Body of pancreas (tissue), 4 donors: ENCODE measurements around the gene SART3. TPM values are rescaled to one million over a fixed set of nuclear protein-coding genes. Genes with fewer than 3 reads are reported as not detected.

ENCODE experiments used
- ATAC-seq: fragments of 150-250 bp; one replicate; pipeline ENCODE4 v1.9.1; 2016
- DNase-seq, 4 donors: peaks; one replicate each; pipeline ENCODE4 v3.0.0-alpha.2; 2019
- H3K27ac ChIP-seq, 4 donors: fragments of 200-600 bp; sonication (generic); 1 replicate in 3 of 4; 2 replicates in 1 of 4; pipeline versions ENCODE4 v1.5.1 to v1.6.1; 2016 to 2019; ENCODE audit warnings: mild to moderate bottlenecking in 1 of 4, mixed read lengths in 1 of 4, moderate library complexity in 1 of 4
- H3K27me3 ChIP-seq, 2 donors: fragments of 200-600 bp; sonication (generic); one replicate each; pipeline ENCODE4 v1.6.0; 2016; ENCODE audit warnings: mild to moderate bottlenecking in 1 of 2
- H3K36me3 ChIP-seq, 2 donors: fragments of 200-600 bp; sonication (generic); replicated peaks in 1 of 2; 2 replicates each; pipeline ENCODE4 v1.5.1; 2016; ENCODE audit warnings: low read depth in 2 of 2; ENCODE audit not compliant: insufficient read depth in 1 of 2
- H3K4me1 ChIP-seq: fragments of 200-600 bp; sonication (generic); one replicate; pipeline ENCODE4 v1.6.0; 2016
- H3K4me3 ChIP-seq, 2 donors: fragments of 200-600 bp; sonication (generic); 1 replicate in 1 of 2; 2 replicates in 1 of 2; pipeline ENCODE4 v1.5.1; 2016 to 2019
- H3K9me3 ChIP-seq, 3 donors: fragments of 200-600 bp; sonication (generic); 1 replicate in 2 of 3; 2 replicates in 1 of 3; pipeline ENCODE4 v1.5.1; 2016
- CTCF ChIP-seq, 7 experiments: fragments of 450-650 bp in 4 of 7; fragments of 200-600 bp in 3 of 7; sonication (generic) in 3 of 7; IDR thresholded peaks; one replicate each; pipeline ENCODE4 v1.5.1; 2016 to 2019; ENCODE audit warnings: antibody characterized with exemption in 7 of 7
- POLR2A ChIP-seq, 3 donors: fragments of 450-650 bp; IDR thresholded peaks; one replicate each; pipeline ENCODE4 v1.6.1; 2016; ENCODE audit warnings: antibody characterized with exemption in 3 of 3, mild to moderate bottlenecking in 2 of 3
- WGBS, 2 donors: methylation state at CpG; one replicate each; pipeline ENCODE4 v1.1.5; 2017; 5-methylcytosine and 5-hydroxymethylcytosine counted together
- intact Hi-C: fragments of 100-400 bp; cut with DNase I; formaldehyde crosslinking; loops from one replicate; pipeline ENCODE4 v1.15.1; 2023
- total RNA-seq, 2 donors: library from RNA; depleted of rRNA; stranded (reverse); fragments of >200 nt; gene quantifications; one replicate each; pipeline ENCODE4 v1.1.0, GENCODE V29; 2016

Gene SART3
- total RNA-seq, 2 donors from 2014 or later: 20.2 to 38.6 TPM

- Histone ChIP-seq H3K27me3 (no peaks in the 10 kb centered on the region), H3K27ac (no peak overlapping the region), H3K4me1 (peaks cover 5% of the 10 kb centered on the region), H3K36me3 (no peaks in the 10 kb centered on the region), H3K9me3 (no peaks in the 10 kb centered on the region), H3K4me3 (no peak overlapping the region)
- WGBS, 2 donors: 45 to 64% methylated on average over 6 to 7 of the region's 7 CpGs
- TF ChIP-seq CTCF (IDR thresholded peaks at IDR 0.05): no peak
- no peak for TF ChIP-seq POLR2A (IDR thresholded peaks at IDR 0.05)
- ATAC-seq (no peak), DNase-seq (no peak)
- intact Hi-C loops: no loop called here
Observed at GRCh38 chr12:108589840-108590229, 28.9 kb upstream of the SART3 start.

- H3K9me3 ChIP-seq: no peaks in the 10 kb centered on the region
- no peaks in the 10 kb centered on the region for H3K36me3 ChIP-seq
- H3K4me1 ChIP-seq: peaks cover 5% of the 10 kb centered on the region
- DNase-seq: peak in 3 of 4 donors; percentile 21 to 40 (median 31)
- no peak overlapping the region for H3K4me3 ChIP-seq
- TF ChIP-seq CTCF (IDR thresholded peaks at IDR 0.05) (no peak), POLR2A (IDR thresholded peaks at IDR 0.05) (no peak)
- 35 to 44% methylated on average over 3 to 15 of the region's 15 CpGs for WGBS, 2 donors
- intact Hi-C loops: no loop called here
- ATAC-seq: peak; percentile 68
- peak overlapping the region in 2 of 4 donors; percentile 32 to 44 for H3K27ac ChIP-seq
- H3K27me3 ChIP-seq: no peaks in the 10 kb centered on the region
Observed at GRCh38 chr12:108589028-108589839, 28.3 kb upstream of the SART3 start.

DNA sequence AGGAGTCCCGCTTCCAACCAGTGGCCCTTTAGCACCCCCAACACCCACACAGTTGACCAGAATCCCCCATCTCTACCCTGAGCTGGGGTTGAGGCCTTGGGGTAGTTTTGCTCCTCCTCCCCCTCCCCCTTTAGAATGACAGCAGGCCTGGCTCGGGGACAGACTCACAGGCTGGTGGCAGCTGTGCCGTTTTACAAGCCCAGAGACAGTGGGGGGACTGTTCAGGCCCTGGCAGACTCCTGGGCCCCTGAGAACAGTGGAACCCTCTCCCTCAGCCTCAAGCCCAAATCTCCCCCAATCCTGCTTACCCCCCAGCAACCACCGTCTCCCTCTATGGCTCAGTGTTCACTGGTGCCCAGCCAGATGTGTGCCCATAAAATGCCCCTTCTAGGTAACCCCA is 26.9 kb upstream of the SART3 start:
- ATAC-seq (no peak), DNase-seq (no peak)
- WGBS, 2 donors: 62 to 69% methylated on average over 4 of the region's 4 CpGs

GRCh38 chr12:108586306-108586705 is 25.3 kb upstream of the SART3 start:
- Histone ChIP-seq H3K9me3 (no peaks in the 10 kb centered on the region), H3K36me3 (no peaks in the 10 kb centered on the region), H3K4me1 (peaks cover 5% of the 10 kb centered on the region), H3K27me3 (no peaks in the 10 kb centered on the region), H3K4me3 (no peak overlapping the region), H3K27ac (no peak overlapping the region)
- no peak for ATAC-seq
- no peak for DNase-seq
- WGBS, 2 donors: 73 to 75% methylated on average over 8 to 11 of the region's 11 CpGs
- TF ChIP-seq CTCF (IDR thresholded peaks at IDR 0.05) (no peak), POLR2A (IDR thresholded peaks at IDR 0.05) (no peak)
- intact Hi-C loops: no loop called here

More for the DNA sequence above, 26.9 kb upstream of the SART3 start:
- no peaks in the 10 kb centered on the region for H3K27me3 ChIP-seq
- intact Hi-C loops: no loop called here
- no peaks in the 10 kb centered on the region for H3K9me3 ChIP-seq
- no peak overlapping the region for H3K27ac ChIP-seq
- peaks cover 5% of the 10 kb centered on the region for H3K4me1 ChIP-seq
- TF ChIP-seq POLR2A (IDR thresholded peaks at IDR 0.05) (no peak), CTCF (IDR thresholded peaks at IDR 0.05) (no peak)
- no peak overlapping the region for H3K4me3 ChIP-seq
- no peaks in the 10 kb centered on the region for H3K36me3 ChIP-seq

DNA sequence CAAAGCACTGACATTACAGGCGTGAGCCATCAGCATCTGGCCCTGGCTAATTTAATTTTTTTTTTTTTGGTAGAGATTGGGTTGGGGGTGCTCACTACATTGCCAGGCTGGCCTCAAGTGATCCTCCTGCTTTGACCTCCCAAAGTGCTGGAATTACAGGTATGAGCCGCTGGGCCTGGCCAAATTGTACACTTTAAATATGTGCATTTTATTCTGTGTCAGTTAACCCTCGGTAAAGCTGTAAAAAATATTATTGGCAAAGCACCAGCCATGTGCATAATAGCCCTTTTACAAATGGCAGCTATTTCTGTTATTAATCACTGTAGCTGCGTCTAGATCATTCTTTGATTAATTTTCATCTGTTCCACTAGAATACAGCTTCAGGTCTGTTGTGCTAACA is 24.9 kb upstream of the SART3 start:
- 32 to 53% methylated on average over 4 of the region's 4 CpGs for WGBS, 2 donors

More for the DNA sequence above, 24.9 kb upstream of the SART3 start:
- H3K27ac ChIP-seq: no peak overlapping the region
- no peaks in the 10 kb centered on the region for H3K9me3 ChIP-seq
- no peaks in the 10 kb centered on the region for H3K36me3 ChIP-seq
- H3K27me3 ChIP-seq: no peaks in the 10 kb centered on the region
- H3K4me3 ChIP-seq: no peak overlapping the region
- ATAC-seq (no peak), DNase-seq (no peak)
- intact Hi-C loops: no loop called here
- TF ChIP-seq POLR2A (IDR thresholded peaks at IDR 0.05) (no peak), CTCF (IDR thresholded peaks at IDR 0.05) (no peak)
- H3K4me1 ChIP-seq: peaks cover 5% of the 10 kb centered on the region
